Neutrophil (primary cell): Measurements from ENCODE around the gene CAMTA1.
A peak's percentile ranks its signal among the peaks of the same experiment; 100 is the strongest.

Source experiments
- H3K27ac ChIP-seq: fragments of 200-600 bp; sonication (generic); 2 replicates; pipeline ENCODE4 v1.5.1; 2016; ENCODE audit warnings: mild to moderate bottlenecking, moderate library complexity
- H3K27me3 ChIP-seq: fragments of 200-600 bp; sonication (generic); 2 replicates; pipeline ENCODE4 v1.6.0; 2016; ENCODE audit warnings: mild to moderate bottlenecking
- H3K36me3 ChIP-seq: fragments of 200-600 bp; sonication (generic); 2 replicates; pipeline ENCODE4 v1.5.1; 2017
- H3K4me1 ChIP-seq, 2 experiments: fragments of 200-600 bp in 1 of 2; sonication (generic) in 1 of 2; 1 replicate in 1 of 2; 2 replicates in 1 of 2; pipeline versions ENCODE4 v1.5.1 to v1.6.1; 2013 to 2016; ENCODE audit warnings: low read depth in 1 of 2, low read length in 1 of 2, mild to moderate bottlenecking in 1 of 2, moderate library complexity in 1 of 2; ENCODE audit not compliant: control insufficient read depth in 1 of 2, insufficient read depth in 1 of 2
- H3K4me3 ChIP-seq, 2 experiments: fragments of 200-600 bp in 1 of 2; sonication (generic) in 1 of 2; 1 replicate in 1 of 2; 2 replicates in 1 of 2; pipeline ENCODE4 v1.5.1; 2013 to 2016; ENCODE audit warnings: low read depth in 1 of 2, low read length in 1 of 2, mild to moderate bottlenecking in 1 of 2, moderate library complexity in 1 of 2
- H3K9me3 ChIP-seq: fragments of 200-600 bp; sonication (generic); 2 replicates; pipeline ENCODE4 v1.5.1; 2016
- TF ChIP-seq, protein P1 (sequence below): fragments of 200-600 bp; sonication (generic); IDR thresholded peaks from 2 replicates; pipeline ENCODE4 v1.5.1; 2016; ENCODE audit warnings: antibody characterized with exemption

The CAMTA1 gene

DNA sequence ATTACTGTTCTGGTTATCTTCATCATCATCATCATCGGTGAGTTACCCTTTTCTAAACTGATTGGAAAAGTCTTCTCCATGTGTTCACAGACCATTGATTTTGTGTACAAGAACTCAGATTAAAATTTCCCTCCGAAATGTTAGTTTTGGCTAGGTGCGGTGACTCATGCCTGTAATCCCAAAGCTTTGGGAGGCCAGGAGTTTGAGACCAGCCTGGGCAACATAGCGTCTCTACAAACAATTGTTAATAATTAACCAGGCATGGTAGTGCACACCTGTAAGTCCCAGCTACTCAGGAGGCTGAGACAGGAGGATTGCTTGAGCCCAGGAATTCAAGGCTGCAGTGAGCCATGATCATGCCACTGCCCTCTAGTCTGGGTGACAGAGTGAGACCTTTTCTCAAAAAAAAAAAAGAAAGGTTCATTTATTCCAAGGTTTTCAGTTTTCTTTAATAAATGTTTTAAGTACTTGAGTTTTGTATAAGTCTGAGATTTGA is 992.9 kb downstream of the CAMTA1 start:
- H3K36me3 ChIP-seq = peaks cover 53% of the 10 kb centered on the region
- TF ChIP-seq, protein P1, sequence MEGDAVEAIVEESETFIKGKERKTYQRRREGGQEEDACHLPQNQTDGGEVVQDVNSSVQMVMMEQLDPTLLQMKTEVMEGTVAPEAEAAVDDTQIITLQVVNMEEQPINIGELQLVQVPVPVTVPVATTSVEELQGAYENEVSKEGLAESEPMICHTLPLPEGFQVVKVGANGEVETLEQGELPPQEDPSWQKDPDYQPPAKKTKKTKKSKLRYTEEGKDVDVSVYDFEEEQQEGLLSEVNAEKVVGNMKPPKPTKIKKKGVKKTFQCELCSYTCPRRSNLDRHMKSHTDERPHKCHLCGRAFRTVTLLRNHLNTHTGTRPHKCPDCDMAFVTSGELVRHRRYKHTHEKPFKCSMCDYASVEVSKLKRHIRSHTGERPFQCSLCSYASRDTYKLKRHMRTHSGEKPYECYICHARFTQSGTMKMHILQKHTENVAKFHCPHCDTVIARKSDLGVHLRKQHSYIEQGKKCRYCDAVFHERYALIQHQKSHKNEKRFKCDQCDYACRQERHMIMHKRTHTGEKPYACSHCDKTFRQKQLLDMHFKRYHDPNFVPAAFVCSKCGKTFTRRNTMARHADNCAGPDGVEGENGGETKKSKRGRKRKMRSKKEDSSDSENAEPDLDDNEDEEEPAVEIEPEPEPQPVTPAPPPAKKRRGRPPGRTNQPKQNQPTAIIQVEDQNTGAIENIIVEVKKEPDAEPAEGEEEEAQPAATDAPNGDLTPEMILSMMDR = no peak

DNA sequence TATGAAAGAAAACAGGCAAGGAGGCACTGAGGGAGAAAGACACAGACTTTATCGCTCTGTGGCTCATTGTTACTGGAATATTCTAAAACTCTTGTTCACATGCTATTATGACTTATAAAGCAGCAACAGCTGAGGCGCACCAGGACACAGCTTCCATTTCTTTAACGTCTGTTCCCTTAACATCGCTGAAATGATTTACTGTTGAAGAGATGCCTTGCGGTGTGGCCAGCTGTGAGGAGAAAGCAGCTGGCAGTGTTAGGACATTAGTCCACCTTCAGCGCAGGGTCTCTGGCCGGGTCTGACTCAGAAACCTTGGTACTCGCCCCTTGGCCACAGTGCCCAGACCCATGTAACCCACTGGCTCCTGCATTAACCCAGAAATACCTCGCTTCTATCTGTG is 995.7 kb downstream of the CAMTA1 start:
- H3K4me1 ChIP-seq = peaks cover 40% of the 10 kb centered on the region in 2 experiments
- H3K9me3 ChIP-seq = no peaks in the 10 kb centered on the region
- peak overlapping the region in 1 of 2 experiments; percentile 63 for H3K4me3 ChIP-seq
- peak overlapping the region; percentile 82 for H3K27ac ChIP-seq
- H3K36me3 ChIP-seq = peaks cover 48% of the 10 kb centered on the region
- peaks cover 8% of the 10 kb centered on the region for H3K27me3 ChIP-seq
- TF ChIP-seq, protein P1 = no peak

More for the DNA sequence above, 992.9 kb downstream of the CAMTA1 start:
- Histone ChIP-seq H3K9me3 (no peaks in the 10 kb centered on the region), H3K27ac (no peak overlapping the region), H3K27me3 (no peaks in the 10 kb centered on the region), H3K4me1 (peaks cover 60 to 63% of the 10 kb centered on the region in 2 experiments), H3K4me3 (no peak overlapping the region)

DNA sequence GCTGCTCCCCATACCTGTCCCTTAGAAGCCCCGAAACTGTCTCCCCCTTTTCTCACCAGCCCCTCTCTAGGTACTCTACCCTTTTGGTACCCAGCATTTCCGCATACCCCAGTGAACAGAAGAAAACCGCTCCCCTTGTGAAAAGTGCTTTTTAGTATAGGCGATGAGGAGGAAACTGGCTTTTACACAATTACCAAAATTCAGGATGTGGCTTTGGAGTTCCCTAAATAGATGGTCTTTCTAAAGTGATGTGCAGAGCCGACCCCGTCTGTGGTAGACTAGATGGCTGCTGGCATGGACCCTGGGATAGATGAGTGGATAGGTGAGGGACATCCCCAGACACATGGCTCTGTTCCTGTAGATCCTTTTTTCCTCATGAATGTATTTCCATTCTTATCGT is 996.2 kb downstream of the CAMTA1 start:
- Histone ChIP-seq H3K27me3 (peaks cover 8% of the 10 kb centered on the region), H3K9me3 (no peaks in the 10 kb centered on the region), H3K4me1 (peaks cover 36 to 41% of the 10 kb centered on the region in 2 experiments), H3K36me3 (peaks cover 48% of the 10 kb centered on the region), H3K4me3 (peak overlapping the region; percentile 45 to 63), H3K27ac (peak overlapping the region; percentile 82)
- TF ChIP-seq, protein P1 = no peak

DNA sequence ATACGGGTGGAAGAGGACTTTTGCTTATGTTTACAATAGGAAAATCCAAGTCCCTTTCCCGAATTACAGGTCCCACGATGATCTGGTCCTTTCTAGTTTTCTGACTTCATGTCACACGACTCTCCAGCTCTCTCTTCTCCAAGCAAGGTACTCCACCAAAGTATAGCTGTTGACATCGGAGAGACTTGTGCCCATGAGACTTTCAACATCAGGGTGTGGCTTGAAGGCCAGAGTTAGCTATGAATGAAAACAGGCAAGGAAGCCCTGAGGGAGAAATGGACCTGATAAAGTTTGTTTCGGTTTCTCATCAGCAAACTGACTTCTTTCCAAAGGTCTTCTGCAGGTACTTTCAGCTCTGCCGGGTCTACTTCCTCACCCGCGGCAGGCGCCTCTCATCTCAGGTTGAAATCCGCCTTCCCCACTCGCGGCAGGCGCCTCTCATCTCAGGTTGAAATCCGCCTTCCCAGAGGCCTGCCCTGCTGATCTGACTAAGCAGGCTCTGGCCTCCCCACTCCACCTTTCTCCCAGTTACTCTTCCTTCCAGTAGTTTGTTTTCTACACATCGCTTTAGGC is 996.8 kb downstream of the CAMTA1 start:
- Histone ChIP-seq H3K36me3 (peaks cover 43% of the 10 kb centered on the region), H3K9me3 (no peaks in the 10 kb centered on the region), H3K27me3 (peaks cover 8% of the 10 kb centered on the region), H3K27ac (peak overlapping the region; percentile 82), H3K4me3 (peak overlapping the region; percentile 45 to 63), H3K4me1 (peaks cover 41 to 46% of the 10 kb centered on the region in 2 experiments)
- TF ChIP-seq, protein P1 = no peak

DNA sequence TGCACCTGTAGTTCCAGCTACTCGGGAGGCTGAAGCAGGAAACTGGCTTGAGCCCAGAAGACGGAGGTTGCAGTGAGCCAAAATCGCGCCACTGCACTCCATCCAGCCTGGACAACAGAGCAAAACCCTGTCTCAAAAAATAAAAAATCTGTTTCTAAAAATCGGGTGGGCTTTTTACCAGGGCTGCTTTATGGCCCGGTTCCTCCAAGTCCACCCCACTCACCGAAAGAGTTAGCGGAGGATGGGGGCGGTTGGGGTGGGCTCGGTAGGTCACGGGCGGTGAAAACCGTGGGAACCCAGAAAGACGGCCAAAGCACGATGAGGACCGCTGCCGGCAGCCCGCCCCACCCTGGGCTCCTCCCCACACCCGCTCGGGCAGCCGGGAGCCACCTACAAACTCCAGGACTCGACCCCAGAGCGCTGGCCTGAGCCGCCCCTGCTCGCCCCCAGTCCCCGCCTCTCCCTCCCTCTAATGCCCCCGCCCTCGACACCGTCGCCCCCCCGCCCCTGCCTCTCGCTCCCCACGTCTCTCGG is 998.0 kb downstream of the CAMTA1 start:
- no peaks in the 10 kb centered on the region for H3K9me3 ChIP-seq
- peak overlapping the region; percentile 50 to 63 for H3K4me3 ChIP-seq
- H3K27ac ChIP-seq = peak overlapping the region; percentile 82
- H3K27me3 ChIP-seq = peaks cover 8% of the 10 kb centered on the region
- H3K36me3 ChIP-seq = peaks cover 31% of the 10 kb centered on the region
- TF ChIP-seq, protein P1 = no peak
- peaks cover 44 to 53% of the 10 kb centered on the region in 2 experiments for H3K4me1 ChIP-seq
